Lower leg skin (tissue), 3 donors: ENCODE data around the gene COL6A2.
"Not testable (repeated sequence)": the region's sequence is repeated elsewhere in the genome, so short reads cannot be mapped to it uniquely, and the experiment has no call there.

Experiments
- POLR2A ChIP-seq, 2 donors: fragments of 450-650 bp; IDR thresholded peaks; one replicate each; pipeline ENCODE4 v1.6.1; 2016 to 2017; ENCODE audit warnings: antibody characterized with exemption in 2 of 2, mild to moderate bottlenecking in 1 of 2, moderate library complexity in 1 of 2
- TF ChIP-seq, protein P1 (sequence below), 3 donors: fragments of 450-650 bp; IDR thresholded peaks; one replicate each; pipeline ENCODE4 v1.5.1; 2016; ENCODE audit warnings: antibody characterized with exemption in 3 of 3, mild to moderate bottlenecking in 3 of 3, moderate library complexity in 2 of 3

DNA sequence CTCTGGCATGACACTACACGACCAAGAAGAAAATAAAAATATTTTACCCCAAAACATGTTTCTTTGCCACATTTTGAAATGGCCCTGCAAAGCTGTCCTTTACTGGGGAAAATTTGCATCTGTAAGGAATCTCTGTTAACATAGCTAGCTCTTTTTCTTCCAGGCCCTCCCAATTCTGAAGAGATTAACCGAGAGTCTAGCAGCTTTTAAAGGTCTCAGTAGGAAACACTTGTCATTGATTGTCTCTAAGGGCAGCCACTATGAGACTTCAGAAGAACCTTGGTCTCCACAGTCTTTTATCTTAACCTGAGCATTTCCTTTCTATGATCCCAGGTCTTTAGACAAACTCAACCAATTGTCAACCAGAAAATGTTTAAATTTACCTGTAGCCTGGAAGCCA, 9.5 kb downstream of the COL6A2 start:
- not testable (repeated sequence) for TF ChIP-seq POLR2A (IDR thresholded peaks at IDR 0.05)
- TF ChIP-seq, protein P1, sequence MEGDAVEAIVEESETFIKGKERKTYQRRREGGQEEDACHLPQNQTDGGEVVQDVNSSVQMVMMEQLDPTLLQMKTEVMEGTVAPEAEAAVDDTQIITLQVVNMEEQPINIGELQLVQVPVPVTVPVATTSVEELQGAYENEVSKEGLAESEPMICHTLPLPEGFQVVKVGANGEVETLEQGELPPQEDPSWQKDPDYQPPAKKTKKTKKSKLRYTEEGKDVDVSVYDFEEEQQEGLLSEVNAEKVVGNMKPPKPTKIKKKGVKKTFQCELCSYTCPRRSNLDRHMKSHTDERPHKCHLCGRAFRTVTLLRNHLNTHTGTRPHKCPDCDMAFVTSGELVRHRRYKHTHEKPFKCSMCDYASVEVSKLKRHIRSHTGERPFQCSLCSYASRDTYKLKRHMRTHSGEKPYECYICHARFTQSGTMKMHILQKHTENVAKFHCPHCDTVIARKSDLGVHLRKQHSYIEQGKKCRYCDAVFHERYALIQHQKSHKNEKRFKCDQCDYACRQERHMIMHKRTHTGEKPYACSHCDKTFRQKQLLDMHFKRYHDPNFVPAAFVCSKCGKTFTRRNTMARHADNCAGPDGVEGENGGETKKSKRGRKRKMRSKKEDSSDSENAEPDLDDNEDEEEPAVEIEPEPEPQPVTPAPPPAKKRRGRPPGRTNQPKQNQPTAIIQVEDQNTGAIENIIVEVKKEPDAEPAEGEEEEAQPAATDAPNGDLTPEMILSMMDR (IDR thresholded peaks at IDR 0.05) = not testable (repeated sequence)
